ENCODE measurements around the gene TADA2B. TPM values are rescaled to one million over a fixed set of nuclear protein-coding genes. Genes with fewer than 3 reads are reported as not detected.

The TADA2B gene
- total RNA-seq, 1 experiment from 2014 or later = 29.5 TPM

GRCh38 chr4:7107166-7107905 lies 64.2 kb downstream of the TADA2B start:
- Mint-ChIP-seq H3K36me3 (ENCODE audit: insufficient read depth, unreplicated experiment) (no peaks in the 10 kb centered on the region), H3K4me3 (ENCODE audit: unreplicated experiment) (no peak overlapping the region), H3K27me3 (ENCODE audit: insufficient read depth, unreplicated experiment) (no peaks in the 10 kb centered on the region), H3K4me1 (ENCODE audit: insufficient read depth, unreplicated experiment) (peaks cover under 1% of the 10 kb centered on the region), H3K9me3 (ENCODE audit: unreplicated experiment) (no peaks in the 10 kb centered on the region), H3K27ac (ENCODE audit: low read depth, unreplicated experiment) (no peak overlapping the region)
- intact Hi-C loops (cut with micrococcal nuclease) = no loop called here
- TF ChIP-seq CTCF (IDR thresholded peaks at IDR 0.05; ENCODE audit: unreplicated experiment) = no peak
- CTCF ChIA-PET = interaction anchor here (0.9 kb wide), 1 partner anchor 37 kb away, joined by 3 read pairs; no protein-coding TSS in a partner anchor
- BruUV-seq (replicated peaks) = no TSS peak
- no peak for DNase-seq (ENCODE audit: unreplicated experiment)
- POLR2A ChIA-PET = no interaction called here

Other genes with a start within 250 kb of the TADA2B start
- gene TBC1D14, start 133.5 kb upstream of the TADA2B start, total RNA-seq (2022) = 52.6 and 55.1 TPM in 2 replicates
- 73.0 and 82.9 TPM in 2 replicates for gene GRPEL1, start 24.7 kb downstream of the TADA2B start, total RNA-seq (2022)
- 0.05 TPM in 1 of 2 replicates, not detected in the other for gene SORCS2, start 149.2 kb downstream of the TADA2B start, total RNA-seq (2022)